Measurements from ENCODE around the gene KIF2A.

KIF2A gene

GRCh38 chr5:62386824-62387223 is 80.8 kb downstream of the KIF2A start:
- no peak for DNase-seq

- DNase-seq = no peak
Measured at GRCh38 chr5:62395210-62395950, 89.4 kb downstream of the KIF2A start.

- peak; percentile 98 for DNase-seq
Measured at GRCh38 chr5:62403411-62404250, 97.6 kb downstream of the KIF2A start, which contains the start of gene DIMT1. TSS of gene DIMT1 (minus strand) at chr5:62403905. CDS start at chr5:62403772, 133 bp downstream.

- DNase-seq = peak; percentile 100
Measured at GRCh38 chr5:62412549-62413329, 106.7 kb downstream of the KIF2A start, which contains the start of gene IPO11. TSS of gene IPO11 (plus strand) at chr5:62412763. CDS start at chr5:62437280, 24,517 bp downstream.

- no peak for DNase-seq
Measured at GRCh38 chr5:62413711-62414110, 107.7 kb downstream of the KIF2A start.

- DNase-seq = no peak
Measured at GRCh38 chr5:62418462-62419076, 112.6 kb downstream of the KIF2A start.

GRCh38 chr5:62419609-62420008 is 113.6 kb downstream of the KIF2A start:
- no peak for DNase-seq

GRCh38 chr5:62421414-62421813 is 115.4 kb downstream of the KIF2A start:
- no peak for DNase-seq

GRCh38 chr5:62424763-62425162 is 118.8 kb downstream of the KIF2A start:
- DNase-seq = no peak

- DNase-seq = no peak
Measured at GRCh38 chr5:62431735-62432620, 126.0 kb downstream of the KIF2A start.

- no peak for DNase-seq
Measured at GRCh38 chr5:62432621-62433064, 126.6 kb downstream of the KIF2A start.

Data from eye (tissue), 1 donor.